ENCODE measurements around the gene PSMD13.
"Not testable (repeated sequence)": the region's sequence is repeated elsewhere in the genome, so short reads cannot be mapped to it uniquely, and the experiment has no call there.

The PSMD13 gene

GRCh38 chr11:214083-214482 lies 22.7 kb upstream of the PSMD13 start:
- TF ChIP-seq CTCF (IDR thresholded peaks at IDR 0.05; ENCODE audit: low read depth, low read length, missing control alignments) = no peak
- H3K4me3 ChIP-seq (replicated peaks; ENCODE audit: low read depth, low read length) = no peak overlapping the region
- DNase-seq (ENCODE audit: extremely low read depth, low read depth) = no peak

GRCh38 chr11:215581-216037 lies 21.2 kb upstream of the PSMD13 start:
- DNase-seq (ENCODE audit: extremely low read depth, low read depth) = no peak
- no peak for TF ChIP-seq CTCF (IDR thresholded peaks at IDR 0.05; ENCODE audit: low read depth, low read length, missing control alignments)
- H3K4me3 ChIP-seq (replicated peaks; ENCODE audit: low read depth, low read length) = no peak overlapping the region

GRCh38 chr11:216081-216974 lies 20.4 kb upstream of the PSMD13 start:
- TF ChIP-seq CTCF (IDR thresholded peaks at IDR 0.05; ENCODE audit: low read depth, low read length, missing control alignments) = no peak
- no peak overlapping the region for H3K4me3 ChIP-seq (replicated peaks; ENCODE audit: low read depth, low read length)
- no peak for DNase-seq (ENCODE audit: extremely low read depth, low read depth)

GRCh38 chr11:217704-218103 lies 19.1 kb upstream of the PSMD13 start:
- no peak for DNase-seq (ENCODE audit: extremely low read depth, low read depth)
- no peak for TF ChIP-seq CTCF (IDR thresholded peaks at IDR 0.05; ENCODE audit: low read depth, low read length, missing control alignments)
- no peak overlapping the region for H3K4me3 ChIP-seq (replicated peaks; ENCODE audit: low read depth, low read length)

GRCh38 chr11:218815-219593 lies 17.8 kb upstream of the PSMD13 start:
- DNase-seq (ENCODE audit: extremely low read depth, low read depth) = no peak
- H3K4me3 ChIP-seq (replicated peaks; ENCODE audit: low read depth, low read length) = no peak overlapping the region
- no peak for TF ChIP-seq CTCF (IDR thresholded peaks at IDR 0.05; ENCODE audit: low read depth, low read length, missing control alignments)

- not testable (repeated sequence) for H3K4me3 ChIP-seq (replicated peaks; ENCODE audit: low read depth, low read length); DNase-seq (ENCODE audit: extremely low read depth, low read depth)
These were observed 16.0 kb upstream of the PSMD13 start for GRCh38 chr11:220641-221215.

- TF ChIP-seq CTCF (IDR thresholded peaks at IDR 0.05; ENCODE audit: low read depth, low read length, missing control alignments) = no peak
- no peak overlapping the region for H3K4me3 ChIP-seq (replicated peaks; ENCODE audit: low read depth, low read length)
These were observed 15.2 kb upstream of the PSMD13 start for GRCh38 chr11:221539-221938.

More at GRCh38 chr11:221539-221938, 15.2 kb upstream of the PSMD13 start:
- DNase-seq (ENCODE audit: extremely low read depth, low read depth) = no peak

All from HFF-Myc (cell line).